Measurements from ENCODE around the gene SAMD5.

GRCh38 chr6:147548921-147549475, 40.5 kb downstream of the SAMD5 start:
- no peak for TF ChIP-seq POLR2AphosphoS5 (IDR thresholded peaks at IDR 0.05; ENCODE audit: low read depth, low read length)
- no peak for TF ChIP-seq REST (IDR thresholded peaks at IDR 0.05; ENCODE audit: insufficient read depth in 1 of 2, low read depth in 2 of 2, low read length in 2 of 2)
